Keratinocyte (primary cell): Measurements from ENCODE around the gene PIGN.

Source experiments
- EZH2 ChIP-seq: IDR thresholded peaks from one replicate; pipeline ENCODE4 v1.6.1; 2012; ENCODE audit warnings: inconsistent platforms, mild to moderate bottlenecking, low read length, moderate library complexity
- TF ChIP-seq, protein P1 (sequence below), 3 experiments: IDR thresholded peaks in 1 of 3; conservative IDR thresholded peaks in 1 of 3; optimal IDR thresholded peaks in 1 of 3; 2 replicates in 2 of 3; 3 replicates in 1 of 3; pipeline versions ENCODE3 to v1.5.1; 2011; ENCODE audit warnings: low read length in 3 of 3, mild to moderate bottlenecking in 3 of 3, moderate library complexity in 2 of 3, control low read depth in 1 of 3, inconsistent platforms in 1 of 3; ENCODE audit not compliant: insufficient read depth in 2 of 3; ENCODE audit errors: extremely low read depth in 1 of 3

DNA sequence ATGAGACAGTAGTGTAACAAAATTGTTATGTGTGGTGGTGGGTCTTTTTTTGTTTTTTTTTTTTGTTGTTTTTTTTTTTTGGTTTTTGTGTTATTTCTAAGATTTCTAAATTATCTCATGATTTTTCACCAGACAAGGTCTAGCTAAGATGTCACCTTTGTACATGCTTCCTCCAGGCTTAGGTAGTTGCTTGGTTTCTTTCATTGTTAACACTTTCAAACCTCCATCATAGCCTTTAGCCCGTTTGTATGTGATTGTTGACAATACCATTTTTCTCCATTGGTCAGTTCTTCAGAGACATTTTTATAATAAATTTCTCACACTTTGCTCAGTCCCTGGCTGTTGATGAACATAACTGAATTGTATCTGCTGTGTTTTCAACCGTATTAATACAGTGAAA is 2.4 kb upstream of the PIGN start:
- TF ChIP-seq, protein P1, sequence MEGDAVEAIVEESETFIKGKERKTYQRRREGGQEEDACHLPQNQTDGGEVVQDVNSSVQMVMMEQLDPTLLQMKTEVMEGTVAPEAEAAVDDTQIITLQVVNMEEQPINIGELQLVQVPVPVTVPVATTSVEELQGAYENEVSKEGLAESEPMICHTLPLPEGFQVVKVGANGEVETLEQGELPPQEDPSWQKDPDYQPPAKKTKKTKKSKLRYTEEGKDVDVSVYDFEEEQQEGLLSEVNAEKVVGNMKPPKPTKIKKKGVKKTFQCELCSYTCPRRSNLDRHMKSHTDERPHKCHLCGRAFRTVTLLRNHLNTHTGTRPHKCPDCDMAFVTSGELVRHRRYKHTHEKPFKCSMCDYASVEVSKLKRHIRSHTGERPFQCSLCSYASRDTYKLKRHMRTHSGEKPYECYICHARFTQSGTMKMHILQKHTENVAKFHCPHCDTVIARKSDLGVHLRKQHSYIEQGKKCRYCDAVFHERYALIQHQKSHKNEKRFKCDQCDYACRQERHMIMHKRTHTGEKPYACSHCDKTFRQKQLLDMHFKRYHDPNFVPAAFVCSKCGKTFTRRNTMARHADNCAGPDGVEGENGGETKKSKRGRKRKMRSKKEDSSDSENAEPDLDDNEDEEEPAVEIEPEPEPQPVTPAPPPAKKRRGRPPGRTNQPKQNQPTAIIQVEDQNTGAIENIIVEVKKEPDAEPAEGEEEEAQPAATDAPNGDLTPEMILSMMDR (optimal IDR thresholded peaks at IDR 0.05 in 1 of 3, IDR thresholded peaks at IDR 0.05 in 1 of 3, conservative IDR thresholded peaks at IDR 0.05 in 1 of 3; ENCODE audit: extremely low read depth in 1 of 3, insufficient read depth in 2 of 3, low read length in 3 of 3), result no peak
- TF ChIP-seq EZH2, result no peak
